Nephron progenitor cell (in vitro differentiated cells): ENCODE results near the gene C3orf22.

Experiments
- DNase-seq: peaks from one replicate; pipeline ENCODE4 v3.0.0; 2021
- H3K27ac Mint-ChIP-seq: 2 replicates; pipeline ENCODE4 v1.8.0; 2021; ENCODE audit warnings: mild to moderate bottlenecking, moderate library complexity, mixed read lengths
- H3K27me3 Mint-ChIP-seq: 2 replicates; pipeline ENCODE4 v1.8.0; 2021; ENCODE audit warnings: mild to moderate bottlenecking, low read depth, mixed read lengths; ENCODE audit not compliant: poor library complexity
- H3K36me3 Mint-ChIP-seq: 2 replicates; pipeline ENCODE4 v1.8.0; 2021; ENCODE audit warnings: low read depth, mixed read lengths
- H3K4me1 Mint-ChIP-seq: 2 replicates; pipeline ENCODE4 v1.8.0; 2021; ENCODE audit warnings: mixed read lengths
- H3K4me3 Mint-ChIP-seq: 2 replicates; pipeline ENCODE4 v1.8.0; 2021; ENCODE audit warnings: mild to moderate bottlenecking, moderate library complexity, mixed read lengths
- H3K9me3 Mint-ChIP-seq: 2 replicates; pipeline ENCODE4 v1.8.0; 2021; ENCODE audit warnings: mild to moderate bottlenecking, moderate library complexity, mixed read lengths
- CTCF ChIP-seq: fragments of 200-600 bp; sonication (generic); IDR thresholded peaks from 2 replicates; pipeline ENCODE4 v1.5.0; 2021; ENCODE audit warnings: antibody characterized with exemption

Gene C3orf22

GRCh38 chr3:126554560-126555525, 3.9 kb downstream of the C3orf22 start:
- DNase-seq = no peak
- Mint-ChIP-seq H3K4me1 (peaks cover 13% of the 10 kb centered on the region), H3K27me3 (peaks cover 4% of the 10 kb centered on the region), H3K27ac (no peak overlapping the region), H3K36me3 (no peaks in the 10 kb centered on the region), H3K4me3 (no peak overlapping the region), H3K9me3 (no peaks in the 10 kb centered on the region)
- no peak for TF ChIP-seq CTCF

- Mint-ChIP-seq H3K36me3 (no peaks in the 10 kb centered on the region), H3K9me3 (no peaks in the 10 kb centered on the region), H3K4me3 (no peak overlapping the region), H3K27me3 (peaks cover 4% of the 10 kb centered on the region), H3K4me1 (peaks cover 26% of the 10 kb centered on the region), H3K27ac (no peak overlapping the region)
- no peak for TF ChIP-seq CTCF
- DNase-seq = no peak
These were observed 5.2 kb downstream of the C3orf22 start for GRCh38 chr3:126553284-126554084.

- no peak overlapping the region for H3K27ac Mint-ChIP-seq
- H3K4me1 Mint-ChIP-seq = peaks cover 26% of the 10 kb centered on the region
- no peak for DNase-seq
- H3K9me3 Mint-ChIP-seq = no peaks in the 10 kb centered on the region
- no peak for TF ChIP-seq CTCF
- H3K4me3 Mint-ChIP-seq = no peak overlapping the region
- H3K36me3 Mint-ChIP-seq = no peaks in the 10 kb centered on the region
- H3K27me3 Mint-ChIP-seq = peaks cover 4% of the 10 kb centered on the region
These were observed 5.9 kb downstream of the C3orf22 start for GRCh38 chr3:126552688-126553283.

- H3K9me3 Mint-ChIP-seq = no peaks in the 10 kb centered on the region
- no peak overlapping the region for H3K27ac Mint-ChIP-seq
- H3K4me3 Mint-ChIP-seq = no peak overlapping the region
- DNase-seq = no peak
- H3K27me3 Mint-ChIP-seq = peaks cover 10% of the 10 kb centered on the region
- TF ChIP-seq CTCF = no peak
- peaks cover 33% of the 10 kb centered on the region for H3K4me1 Mint-ChIP-seq
- no peaks in the 10 kb centered on the region for H3K36me3 Mint-ChIP-seq
These were observed 6.7 kb downstream of the C3orf22 start for GRCh38 chr3:126551839-126552687.

GRCh38 chr3:126551121-126551838, 7.5 kb downstream of the C3orf22 start:
- no peak overlapping the region for H3K4me3 Mint-ChIP-seq
- no peak for TF ChIP-seq CTCF
- no peak overlapping the region for H3K27ac Mint-ChIP-seq
- no peak for DNase-seq
- peaks cover 11% of the 10 kb centered on the region for H3K27me3 Mint-ChIP-seq
- H3K36me3 Mint-ChIP-seq = no peaks in the 10 kb centered on the region
- H3K9me3 Mint-ChIP-seq = no peaks in the 10 kb centered on the region
- H3K4me1 Mint-ChIP-seq = peaks cover 37% of the 10 kb centered on the region
